Neuron (in vitro differentiated cells): ENCODE results near the gene MAD1L1.

Experiments
- H2AFZ ChIP-seq: one replicate; pipeline ENCODE4 v1.6.1; 2013; ENCODE audit warnings: low read depth, mild to moderate bottlenecking, inconsistent platforms, low read length, moderate library complexity
- H3K27me3 ChIP-seq: one replicate; pipeline ENCODE4 v1.6.1; 2013; ENCODE audit warnings: low read length; ENCODE audit not compliant: insufficient read depth
- H3K36me3 ChIP-seq: one replicate; pipeline ENCODE4 v1.6.1; 2013; ENCODE audit warnings: low read length; ENCODE audit not compliant: insufficient read depth
- H3K4me1 ChIP-seq: one replicate; pipeline ENCODE4 v1.6.1; 2013; ENCODE audit warnings: low read length; ENCODE audit not compliant: insufficient read depth
- H3K4me3 ChIP-seq: 2 replicates; pipeline ENCODE4 v1.5.1; 2013; ENCODE audit warnings: mild to moderate bottlenecking, low read length, moderate library complexity
- H3K9me3 ChIP-seq: one replicate; pipeline ENCODE4 v1.6.1; 2013; ENCODE audit warnings: low read length

MAD1L1 gene

GRCh38 chr7:1969459-1970284 is 263.1 kb downstream of the MAD1L1 start:
- peaks cover 5% of the 10 kb centered on the region for H3K4me1 ChIP-seq
- no peak overlapping the region for H3K4me3 ChIP-seq
- no peaks in the 10 kb centered on the region for H3K27me3 ChIP-seq
- H2AFZ ChIP-seq = no peak overlapping the region
- H3K9me3 ChIP-seq = peaks cover 17% of the 10 kb centered on the region
- peaks cover 12% of the 10 kb centered on the region for H3K36me3 ChIP-seq

- Histone ChIP-seq H3K4me3 (no peak overlapping the region), H3K4me1 (peaks cover 8% of the 10 kb centered on the region), H3K9me3 (peaks cover 17% of the 10 kb centered on the region), H3K27me3 (no peaks in the 10 kb centered on the region), H2AFZ (no peak overlapping the region), H3K36me3 (peaks cover 12% of the 10 kb centered on the region)
Measured at GRCh38 chr7:1968397-1969111, 264.2 kb downstream of the MAD1L1 start.

GRCh38 chr7:1967512-1968396 is 265.0 kb downstream of the MAD1L1 start:
- Histone ChIP-seq H2AFZ (no peak overlapping the region), H3K9me3 (peaks cover 15% of the 10 kb centered on the region), H3K27me3 (no peaks in the 10 kb centered on the region), H3K36me3 (peaks cover 8% of the 10 kb centered on the region), H3K4me1 (peaks cover 8% of the 10 kb centered on the region), H3K4me3 (no peak overlapping the region)

GRCh38 chr7:1966631-1967200 is 266.0 kb downstream of the MAD1L1 start:
- H3K36me3 ChIP-seq = peaks cover 7% of the 10 kb centered on the region
- H3K4me3 ChIP-seq = no peak overlapping the region
- H3K9me3 ChIP-seq = peaks cover 16% of the 10 kb centered on the region
- H2AFZ ChIP-seq = no peak overlapping the region
- peaks cover 8% of the 10 kb centered on the region for H3K4me1 ChIP-seq
- no peaks in the 10 kb centered on the region for H3K27me3 ChIP-seq

- no peak overlapping the region for H2AFZ ChIP-seq
- H3K27me3 ChIP-seq = no peaks in the 10 kb centered on the region
- peaks cover 7% of the 10 kb centered on the region for H3K36me3 ChIP-seq
- H3K4me3 ChIP-seq = no peak overlapping the region
- peaks cover 8% of the 10 kb centered on the region for H3K4me1 ChIP-seq
- H3K9me3 ChIP-seq = peaks cover 16% of the 10 kb centered on the region
Measured at GRCh38 chr7:1965579-1966294, 267.0 kb downstream of the MAD1L1 start.

GRCh38 chr7:1964913-1965578 is 267.7 kb downstream of the MAD1L1 start:
- peaks cover 16% of the 10 kb centered on the region for H3K9me3 ChIP-seq
- H3K4me3 ChIP-seq = no peak overlapping the region
- H2AFZ ChIP-seq = no peak overlapping the region
- no peaks in the 10 kb centered on the region for H3K27me3 ChIP-seq
- H3K4me1 ChIP-seq = peaks cover 8% of the 10 kb centered on the region
- peaks cover 7% of the 10 kb centered on the region for H3K36me3 ChIP-seq

GRCh38 chr7:1964211-1964912 is 268.4 kb downstream of the MAD1L1 start:
- peaks cover 8% of the 10 kb centered on the region for H3K4me1 ChIP-seq
- H3K9me3 ChIP-seq = peaks cover 16% of the 10 kb centered on the region
- no peak overlapping the region for H2AFZ ChIP-seq
- no peaks in the 10 kb centered on the region for H3K27me3 ChIP-seq
- no peak overlapping the region for H3K4me3 ChIP-seq
- peaks cover 7% of the 10 kb centered on the region for H3K36me3 ChIP-seq

- Histone ChIP-seq H2AFZ (no peak overlapping the region), H3K27me3 (no peaks in the 10 kb centered on the region), H3K4me1 (peaks cover 8% of the 10 kb centered on the region), H3K36me3 (peaks cover 7% of the 10 kb centered on the region), H3K9me3 (peaks cover 16% of the 10 kb centered on the region), H3K4me3 (no peak overlapping the region)
Measured at GRCh38 chr7:1963575-1963974, 269.2 kb downstream of the MAD1L1 start.

GRCh38 chr7:1961701-1962276 is 271.0 kb downstream of the MAD1L1 start:
- no peak overlapping the region for H2AFZ ChIP-seq
- peaks cover 8% of the 10 kb centered on the region for H3K4me1 ChIP-seq
- peaks cover 5% of the 10 kb centered on the region for H3K36me3 ChIP-seq
- H3K4me3 ChIP-seq = no peak overlapping the region
- peaks cover 7% of the 10 kb centered on the region for H3K9me3 ChIP-seq
- no peaks in the 10 kb centered on the region for H3K27me3 ChIP-seq

- H3K36me3 ChIP-seq = peaks cover 10% of the 10 kb centered on the region
- no peaks in the 10 kb centered on the region for H3K27me3 ChIP-seq
- no peak overlapping the region for H2AFZ ChIP-seq
- peaks cover 7% of the 10 kb centered on the region for H3K9me3 ChIP-seq
- no peak overlapping the region for H3K4me3 ChIP-seq
- H3K4me1 ChIP-seq = peaks cover 6% of the 10 kb centered on the region
Measured at GRCh38 chr7:1959305-1959704, 273.4 kb downstream of the MAD1L1 start.

GRCh38 chr7:1957471-1958225 is 275.1 kb downstream of the MAD1L1 start:
- Histone ChIP-seq H3K4me1 (no peaks in the 10 kb centered on the region), H3K9me3 (peaks cover 7% of the 10 kb centered on the region), H2AFZ (no peak overlapping the region), H3K36me3 (peaks cover 10% of the 10 kb centered on the region), H3K27me3 (no peaks in the 10 kb centered on the region), H3K4me3 (no peak overlapping the region)
